ENCODE results near the gene ISG20L2.
A peak's percentile ranks its signal among the peaks of the same experiment; 100 is the strongest.
"Not testable (repeated sequence)": the region's sequence is repeated elsewhere in the genome, so short reads cannot be mapped to it uniquely, and the experiment has no call there.

ISG20L2 gene

DNA sequence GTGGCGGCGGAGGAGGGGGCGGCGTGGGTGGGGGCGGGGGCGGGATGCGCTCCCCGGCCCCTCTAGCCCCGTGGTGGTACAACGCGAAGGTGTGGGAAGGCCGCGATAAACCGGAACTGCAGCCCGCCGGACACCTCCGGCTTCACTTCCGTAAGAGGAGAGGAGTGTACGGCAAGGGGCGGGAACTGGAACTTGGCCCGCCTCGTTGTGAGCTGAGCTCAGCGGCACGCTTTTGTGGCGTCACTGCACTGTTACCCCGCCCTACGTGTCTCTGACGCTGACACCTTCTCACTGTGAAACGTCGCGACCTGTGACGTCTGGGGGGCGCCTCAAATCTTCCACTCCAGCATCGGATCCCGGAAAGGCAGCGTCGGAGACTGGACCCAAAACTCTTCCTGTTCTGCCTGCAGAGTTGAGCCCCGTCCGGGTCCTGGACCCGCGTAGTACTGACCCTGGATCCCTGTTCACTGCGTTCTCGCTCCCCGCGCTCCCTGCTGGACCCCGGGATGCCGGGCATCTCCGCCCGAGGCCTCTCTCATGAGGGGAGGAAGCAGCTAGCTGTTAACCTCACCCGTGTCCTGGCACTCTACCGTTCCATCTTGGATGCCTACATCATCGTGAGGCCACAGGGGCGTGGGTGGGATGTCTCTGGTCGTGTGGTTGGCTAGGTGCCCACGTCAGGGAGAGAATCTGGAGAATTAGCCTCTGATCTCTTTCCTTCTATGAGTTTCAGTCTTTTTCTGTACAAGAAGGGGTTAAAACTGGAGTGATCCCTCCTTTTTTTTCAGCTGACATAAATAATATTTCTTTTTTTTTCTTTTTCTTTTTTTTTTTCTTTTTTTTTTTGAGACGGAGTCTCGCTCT is at the start of gene ISG20L2:
Gene ISG20L2, minus strand, starts transcription at position 168 of the 864 bp plus-strand sequence. CDS start 1,114 bp downstream, outside the sequence.
- DNase-seq, result peak; percentile 96

GRCh38 chr1:156777573-156777972 is 49.0 kb upstream of the ISG20L2 start:
- no peak for DNase-seq

GRCh38 chr1:156776942-156777341 is 48.4 kb upstream of the ISG20L2 start:
- DNase-seq, result no peak

GRCh38 chr1:156775799-156776198 is 47.2 kb upstream of the ISG20L2 start:
- DNase-seq, result no peak

DNA sequence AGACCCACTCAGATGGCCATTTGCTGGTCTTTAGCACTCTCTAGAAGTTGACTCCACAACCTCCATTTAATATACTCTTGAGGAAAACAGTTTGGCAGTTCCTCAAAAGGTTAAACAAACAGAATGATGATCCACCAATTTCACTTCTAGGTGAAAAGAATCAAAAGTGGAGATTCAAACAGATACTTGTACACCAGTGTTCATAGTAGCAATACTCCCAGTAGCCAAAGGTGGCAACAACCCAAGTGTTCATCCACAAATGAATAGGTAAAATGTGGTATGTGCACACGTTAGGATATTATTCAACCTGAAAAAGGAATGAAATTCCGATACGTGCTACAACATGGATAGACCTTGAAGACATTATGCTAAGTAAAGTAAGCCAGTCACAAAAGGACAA is 45.0 kb upstream of the ISG20L2 start:
- no peak for DNase-seq

DNA sequence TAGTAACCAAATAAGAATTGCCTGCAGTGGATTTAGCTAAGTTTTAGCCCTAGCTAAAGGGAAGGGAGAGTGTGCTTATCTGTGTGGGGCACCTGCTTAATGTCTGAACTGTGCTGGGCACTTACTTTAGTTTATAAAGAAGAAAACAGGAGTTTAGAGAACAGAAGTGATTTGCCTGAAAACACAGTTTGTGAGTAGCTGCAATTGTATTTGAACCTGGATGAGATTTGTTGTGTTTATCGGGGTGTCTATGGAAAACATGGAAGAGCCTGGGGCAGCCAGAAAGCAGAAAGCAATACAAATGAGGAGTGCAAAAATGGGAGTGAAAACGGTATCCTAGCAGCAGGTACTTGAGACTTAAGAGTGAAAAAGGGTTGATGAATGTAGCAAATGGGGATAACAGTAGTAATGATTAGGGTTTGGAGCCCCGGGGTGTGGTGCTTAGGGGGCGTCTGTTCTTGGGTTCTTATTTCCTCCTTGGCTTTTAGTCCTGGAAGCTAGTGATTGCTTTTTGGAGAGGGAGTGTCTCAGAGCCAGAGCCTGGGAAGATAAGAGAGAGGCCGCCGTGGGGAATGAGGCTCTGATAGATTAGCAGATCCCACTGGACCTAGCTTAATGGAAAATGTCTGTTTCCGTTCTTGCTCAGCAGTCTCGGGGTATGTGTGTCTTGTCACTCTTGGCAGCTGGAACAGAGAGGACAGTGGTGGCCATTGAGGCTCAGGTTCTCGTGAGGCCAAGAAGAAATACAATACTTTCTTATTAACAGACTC is 44.3 kb upstream of the ISG20L2 start:
- no peak for DNase-seq

- DNase-seq, result no peak
Measured at GRCh38 chr1:156772222-156772621, 43.7 kb upstream of the ISG20L2 start.

- no peak for DNase-seq
Measured at GRCh38 chr1:156768610-156769295, 40.2 kb upstream of the ISG20L2 start.

- DNase-seq, result no peak
Measured at GRCh38 chr1:156767879-156768604, 39.5 kb upstream of the ISG20L2 start.

GRCh38 chr1:156767101-156767878 is 38.7 kb upstream of the ISG20L2 start, which contains the start of gene PRCC:
Gene PRCC, plus strand, starts transcription at chr1:156767535. Its CDS starts 237 bp downstream, at chr1:156767772.
- DNase-seq, result peak; percentile 100

GRCh38 chr1:156766298-156767100 is 37.9 kb upstream of the ISG20L2 start:
- DNase-seq, result no peak

- no peak for DNase-seq
Measured at GRCh38 chr1:156765666-156766065, 37.1 kb upstream of the ISG20L2 start.

DNA sequence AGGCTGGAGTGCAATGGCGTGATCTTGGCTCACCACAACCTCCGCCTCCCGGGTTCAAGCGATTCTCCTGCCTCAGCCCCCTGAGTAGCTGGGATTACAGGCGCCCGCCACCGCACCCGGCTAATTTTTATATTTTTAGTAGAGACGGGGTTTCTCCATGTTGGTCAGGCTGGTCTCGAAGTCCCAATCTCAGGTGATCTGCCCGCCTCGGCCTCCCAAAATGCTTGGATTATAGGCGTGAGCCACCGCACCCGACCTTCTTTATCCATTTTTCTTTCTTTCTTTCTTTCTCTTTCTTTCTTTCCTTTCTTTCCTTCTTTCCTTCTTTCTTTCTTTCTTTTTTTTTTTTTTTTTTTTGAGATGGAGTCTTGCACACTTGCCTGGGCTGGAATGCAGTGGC is 36.6 kb upstream of the ISG20L2 start:
- DNase-seq, result not testable (repeated sequence)

DNA sequence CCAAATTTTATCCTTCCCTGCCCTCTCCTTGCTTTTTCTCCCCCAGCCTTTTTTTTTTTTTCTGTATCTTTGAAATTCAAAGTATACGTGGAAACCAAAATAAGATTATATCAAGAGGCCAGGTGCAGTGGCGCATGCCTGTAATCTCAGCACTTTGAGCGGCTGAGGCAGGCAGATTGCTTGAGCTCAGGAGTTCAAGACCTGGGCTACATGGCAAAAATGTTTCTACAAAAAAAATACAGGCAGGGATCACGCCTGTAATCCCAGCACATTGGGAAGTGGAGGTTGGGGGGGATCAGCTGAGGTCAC is 32.2 kb upstream of the ISG20L2 start:
- no peak for DNase-seq

DNA sequence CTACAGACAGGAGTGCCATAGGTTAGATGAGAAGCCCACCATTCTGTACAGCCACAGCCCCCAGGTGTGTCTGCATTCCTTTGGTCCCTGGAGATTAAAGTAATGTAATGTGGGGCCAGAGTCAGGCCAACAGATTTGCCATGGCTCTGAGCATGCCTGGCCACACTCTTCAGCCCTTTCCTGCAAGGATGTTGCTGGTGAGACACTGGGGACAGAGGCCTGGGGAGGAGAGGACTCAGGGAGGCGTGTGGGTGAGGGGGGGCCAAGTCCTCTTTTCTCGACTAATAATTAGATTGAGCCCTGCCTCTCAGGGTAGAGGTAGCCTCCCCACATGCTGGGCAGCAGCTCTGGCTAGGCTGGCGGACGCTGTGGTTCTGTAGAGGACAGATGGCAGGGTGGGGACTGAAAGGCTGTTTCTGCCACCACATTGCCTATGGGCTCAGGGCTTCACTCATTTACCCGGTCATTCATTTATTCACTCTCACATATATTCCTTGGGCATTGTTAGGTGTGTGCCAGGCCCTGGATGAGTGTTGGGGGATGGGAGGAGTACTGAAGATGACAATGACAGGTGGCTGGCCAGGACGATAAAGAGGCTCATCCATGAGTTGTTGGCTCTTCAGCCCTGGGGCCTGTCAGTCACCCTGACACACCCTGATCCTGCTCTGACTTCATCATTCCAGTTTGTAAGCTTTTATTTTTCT is 31.7 kb upstream of the ISG20L2 start:
- no peak for DNase-seq

- not testable (repeated sequence) for DNase-seq
Measured at GRCh38 chr1:156757572-156758253, 29.1 kb upstream of the ISG20L2 start.

DNA sequence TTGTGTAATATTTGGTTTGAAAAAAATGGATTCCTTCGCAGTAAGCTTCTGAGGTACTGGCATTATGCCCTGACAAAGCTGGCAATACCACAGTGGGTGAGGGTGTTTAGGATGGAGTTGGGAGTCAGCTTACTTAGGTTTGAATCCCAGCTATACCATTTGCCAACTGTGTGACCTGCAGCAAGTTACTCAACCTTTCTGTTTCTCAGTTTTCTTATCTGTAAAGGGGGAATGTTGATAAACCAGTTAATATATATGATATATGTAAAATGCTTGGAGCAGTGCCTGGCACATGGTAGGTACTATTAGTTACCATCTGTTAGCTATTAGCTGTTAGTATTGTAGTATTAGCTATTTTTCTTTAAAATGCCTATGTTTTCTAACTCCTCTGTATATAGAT is 27.8 kb upstream of the ISG20L2 start:
- DNase-seq, result no peak

DNA sequence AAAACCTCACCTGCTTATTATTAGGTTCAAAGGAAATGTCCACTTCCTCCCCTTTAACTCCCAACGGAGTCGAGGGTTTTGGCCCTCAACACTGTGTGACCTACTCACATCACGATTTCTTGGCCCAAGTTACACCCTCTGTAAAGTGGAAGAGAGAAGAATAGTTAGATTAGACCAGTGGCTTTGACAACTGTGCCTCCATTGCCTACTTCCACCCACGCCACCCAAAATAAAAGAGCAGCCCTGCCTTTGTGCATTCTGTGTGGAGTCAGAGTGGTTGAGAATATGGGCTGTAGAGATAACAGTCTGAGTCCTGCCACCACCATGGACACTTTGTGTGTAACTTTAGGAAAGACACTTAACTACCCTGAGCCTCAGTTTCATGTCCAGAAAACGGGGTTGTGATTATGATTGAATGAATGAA is 27.0 kb upstream of the ISG20L2 start:
- no peak for DNase-seq

- no peak for DNase-seq
Measured at GRCh38 chr1:156754219-156754618, 25.7 kb upstream of the ISG20L2 start.
